HG03025 (cell line): ENCODE results near the gene CLCN5.
"Not testable (repeated sequence)": the region's sequence is repeated elsewhere in the genome, so short reads cannot be mapped to it uniquely, and the experiment has no call there.

Experiments used
- ATAC-seq: cut with Tn5 transposase; IDR thresholded peaks from one replicate; pipeline ENCODE4 v1.9.1; 2021; ENCODE audit warnings: mild to moderate bottlenecking, moderate library complexity; ENCODE audit not compliant: unreplicated experiment, low FRiP score

Gene CLCN5

DNA sequence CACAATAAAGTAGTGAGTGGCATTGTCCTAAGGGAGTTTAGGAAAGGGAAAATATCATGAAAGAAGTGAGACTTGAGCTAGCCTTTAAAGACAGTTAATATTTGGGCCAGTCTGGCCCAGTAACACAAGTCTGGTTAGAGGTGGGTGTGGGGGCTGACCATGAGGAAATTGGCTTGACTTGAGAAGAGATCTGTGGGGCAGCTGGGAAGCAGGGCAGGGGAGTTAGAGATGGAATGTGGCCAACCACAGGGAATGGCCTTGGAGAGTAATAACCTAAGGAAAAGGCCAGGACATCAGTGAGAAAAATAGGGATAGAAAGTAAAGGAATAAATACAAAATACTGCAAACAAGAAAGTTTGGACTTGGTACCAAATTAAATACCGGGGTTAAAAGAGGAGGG is 71.3 kb downstream of the CLCN5 start:
- ATAC-seq, result no peak

DNA sequence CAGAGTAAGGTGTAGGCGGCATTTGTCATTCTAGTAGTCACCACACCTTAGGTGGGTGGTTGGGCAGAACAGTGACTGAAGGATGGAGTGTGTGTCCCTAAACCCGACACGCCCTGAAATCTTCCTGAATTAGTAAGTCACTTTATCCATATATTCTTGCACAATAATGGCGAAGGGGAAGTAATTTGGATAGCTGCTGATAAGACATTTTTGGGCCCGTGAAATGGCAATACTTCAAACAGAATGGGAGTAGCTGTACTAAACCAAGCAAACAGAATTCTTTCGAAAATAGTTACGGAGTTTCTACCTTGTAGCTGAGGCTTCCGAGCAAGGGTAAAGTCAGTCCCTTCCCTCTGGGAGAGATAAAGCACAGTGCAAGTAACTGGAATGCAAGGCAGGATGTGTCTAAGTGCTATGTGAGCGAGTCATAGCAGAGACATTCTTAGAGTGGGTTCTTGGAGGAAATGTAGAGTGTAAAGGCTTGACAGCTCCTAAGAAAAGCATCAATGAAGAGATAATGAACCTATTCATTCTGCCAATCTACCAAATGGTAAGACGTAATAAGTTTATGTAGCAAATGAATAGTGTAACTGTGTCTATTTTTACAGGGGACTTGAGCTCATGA is 72.8 kb downstream of the CLCN5 start:
- ATAC-seq, result no peak

- no peak for ATAC-seq
Measured at GRCh38 chrX:49995795-49996455, 73.5 kb downstream of the CLCN5 start.

DNA sequence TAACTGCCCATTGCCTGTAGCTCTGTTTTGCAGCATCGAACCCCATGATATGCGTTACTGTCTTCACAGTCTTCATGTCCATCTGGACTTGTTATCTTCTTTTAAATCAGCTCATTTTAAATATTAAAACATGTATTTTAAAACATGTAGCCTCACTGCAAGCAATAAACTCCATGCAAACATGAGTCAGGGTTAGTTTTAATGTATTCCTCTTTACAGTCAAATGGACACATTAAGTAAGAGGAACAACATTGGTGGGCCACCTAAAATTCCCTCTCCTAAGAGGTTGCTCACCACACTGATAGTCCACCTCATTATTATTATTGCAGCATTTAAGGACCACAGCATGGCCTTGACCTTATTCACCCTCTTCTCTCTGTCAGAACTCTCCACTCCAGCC is 74.1 kb downstream of the CLCN5 start:
- no peak for ATAC-seq

DNA sequence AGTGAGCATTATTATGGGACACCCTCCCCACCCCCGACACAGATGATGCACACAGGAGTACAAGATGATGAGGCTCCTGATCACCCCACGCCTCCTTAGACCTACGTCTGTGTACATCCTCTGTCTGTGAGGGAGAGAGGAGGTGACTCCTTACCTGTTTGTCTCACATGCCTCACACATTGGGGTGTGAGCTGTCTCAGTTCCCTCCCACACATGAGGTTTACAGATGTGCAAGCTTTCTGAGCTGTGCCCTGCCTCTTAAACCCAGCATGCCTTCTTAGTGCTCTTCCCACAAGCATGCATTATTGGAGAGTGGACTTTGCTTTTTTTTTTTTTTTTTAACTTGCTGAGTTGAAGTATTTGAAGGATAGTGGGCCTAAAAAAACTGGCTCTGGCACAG is 76.7 kb downstream of the CLCN5 start:
- no peak for ATAC-seq

DNA sequence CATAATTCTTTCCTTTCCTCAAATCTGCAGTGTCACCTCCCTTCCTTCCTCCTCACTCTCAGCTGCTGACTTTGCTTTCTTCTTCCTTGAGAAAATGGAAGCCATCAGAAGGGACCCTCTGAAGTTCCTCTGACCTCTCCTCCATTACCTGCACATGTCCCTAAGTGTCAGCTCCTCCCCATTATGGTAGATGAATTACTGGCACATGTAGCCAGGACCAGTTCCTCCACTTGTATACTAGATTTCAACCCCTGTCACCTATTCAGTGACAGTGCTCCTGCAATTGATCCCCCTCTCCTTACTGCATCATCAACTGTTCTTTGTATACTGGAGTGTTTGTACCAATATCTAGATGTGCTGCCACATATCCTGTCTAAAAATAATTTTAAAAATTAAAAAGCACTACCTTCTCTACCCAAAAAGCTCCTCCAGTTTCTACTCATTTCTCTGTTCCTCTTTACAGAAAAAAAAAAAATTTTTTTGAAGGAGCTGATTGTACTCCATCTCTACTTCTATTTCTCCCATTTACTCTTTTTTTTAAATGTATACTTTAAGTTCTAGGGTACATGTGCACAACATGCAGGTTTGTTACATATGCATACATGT is 78.6 kb downstream of the CLCN5 start:
- peak; percentile 50 for ATAC-seq

DNA sequence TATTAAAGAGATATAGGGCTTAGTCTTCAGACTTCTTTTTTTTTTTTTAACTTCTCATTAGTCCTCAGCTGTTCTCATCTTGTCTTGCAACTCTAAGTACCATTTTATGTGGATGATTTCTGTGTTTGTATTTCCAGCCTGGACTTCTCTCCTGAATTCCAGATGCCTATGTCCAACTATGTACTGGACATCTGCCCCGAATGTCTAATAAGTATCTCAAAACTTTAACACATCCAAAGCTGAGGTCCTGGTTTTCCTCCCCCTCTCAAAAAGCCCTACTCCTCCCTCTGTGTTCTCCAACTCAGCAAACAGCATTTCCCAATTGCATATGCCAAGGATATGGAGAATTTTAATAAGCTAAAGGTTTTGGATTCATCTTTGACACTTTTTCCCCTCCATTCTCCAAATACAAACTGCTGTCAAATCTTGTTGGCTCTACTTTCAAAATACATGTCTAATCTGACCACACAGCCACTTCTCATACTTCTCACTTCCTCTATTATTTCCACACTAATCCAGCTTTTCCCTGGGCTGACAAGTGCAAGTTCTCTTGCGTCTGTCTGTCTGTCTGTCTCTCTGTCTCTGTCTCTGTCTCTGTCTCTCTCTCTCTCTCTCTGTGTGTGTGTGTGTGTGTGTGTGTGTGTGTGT is 79.8 kb downstream of the CLCN5 start:
- ATAC-seq, result no peak

DNA sequence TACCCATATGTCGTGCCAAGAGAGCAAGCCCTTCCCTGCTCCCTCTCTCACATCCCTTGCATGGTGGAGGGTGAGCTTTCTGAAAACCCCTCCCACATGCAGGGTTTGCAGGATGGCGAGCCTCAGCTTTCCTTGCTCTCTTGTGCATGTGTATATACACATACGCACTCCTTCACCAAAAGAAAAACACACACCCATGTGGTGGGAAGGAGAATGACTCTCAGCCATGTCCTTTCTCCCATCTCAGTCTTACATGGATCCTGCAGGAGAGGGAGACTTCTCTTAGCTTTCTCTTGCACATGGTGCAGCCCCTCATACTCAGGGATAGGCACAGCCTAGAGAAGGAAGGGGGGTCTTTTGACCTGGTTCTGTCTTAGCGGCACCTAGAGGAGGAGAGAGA is 81.1 kb downstream of the CLCN5 start:
- ATAC-seq, result no peak

DNA sequence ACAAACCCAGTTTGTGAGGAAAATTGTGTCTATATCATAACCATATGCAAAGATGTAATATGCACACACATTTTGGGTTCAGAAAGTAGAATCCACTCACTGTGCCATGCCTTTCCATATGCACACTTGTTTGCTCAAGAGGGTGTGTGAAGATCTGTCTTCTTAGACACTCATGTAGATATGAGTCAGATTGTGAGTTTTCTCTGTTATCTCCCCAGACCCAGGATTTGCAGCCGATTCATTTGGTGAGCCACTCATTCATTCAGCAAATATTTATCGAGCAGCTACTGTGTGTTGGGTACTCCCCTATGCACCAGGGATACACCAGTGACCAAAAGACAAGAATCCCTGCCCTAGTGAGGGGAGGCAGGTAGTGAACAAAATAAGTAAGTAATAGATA is 81.5 kb downstream of the CLCN5 start:
- ATAC-seq, result no peak

DNA sequence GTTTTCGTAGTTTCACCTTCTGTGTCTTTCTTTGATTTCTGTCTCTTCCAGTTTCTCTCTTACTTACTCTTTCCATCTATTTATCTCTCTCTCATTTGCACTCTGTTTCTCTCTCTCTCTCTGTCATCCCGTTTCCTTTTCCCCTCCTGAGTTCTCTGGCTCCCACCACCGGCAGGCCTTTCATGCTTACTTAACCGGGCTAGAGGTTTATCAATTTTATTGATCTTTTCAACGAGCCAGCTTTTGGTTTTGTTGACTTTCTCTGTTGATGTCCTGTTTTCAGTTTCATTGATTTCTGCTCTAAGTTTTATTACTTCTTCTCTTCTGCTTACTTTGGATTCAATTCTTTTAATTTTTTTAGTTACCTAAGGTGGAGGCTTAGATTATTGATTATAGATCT is 103.2 kb downstream of the CLCN5 start:
- ATAC-seq, result not testable (repeated sequence)

DNA sequence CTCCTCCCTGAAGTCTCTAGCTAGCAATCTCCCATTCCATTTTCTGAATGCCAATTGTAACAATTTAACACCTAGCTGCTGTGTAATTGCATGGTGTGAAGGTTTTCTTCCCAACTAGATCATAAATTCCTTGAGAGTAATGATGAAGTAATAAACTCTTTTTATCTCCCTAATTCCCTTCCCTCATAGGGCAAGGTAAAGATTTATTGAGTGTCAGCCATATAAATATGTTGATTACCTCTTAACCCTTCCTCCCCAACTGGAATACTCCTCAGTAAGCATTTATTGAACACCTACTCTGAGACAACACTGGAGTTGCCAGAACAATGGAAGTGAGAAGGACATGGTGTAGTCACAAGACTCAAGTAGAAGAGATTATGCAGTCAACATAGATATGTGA is 112.7 kb downstream of the CLCN5 start:
- ATAC-seq, result no peak

- no peak for ATAC-seq
Measured at GRCh38 chrX:50036426-50036825, 114.0 kb downstream of the CLCN5 start.

DNA sequence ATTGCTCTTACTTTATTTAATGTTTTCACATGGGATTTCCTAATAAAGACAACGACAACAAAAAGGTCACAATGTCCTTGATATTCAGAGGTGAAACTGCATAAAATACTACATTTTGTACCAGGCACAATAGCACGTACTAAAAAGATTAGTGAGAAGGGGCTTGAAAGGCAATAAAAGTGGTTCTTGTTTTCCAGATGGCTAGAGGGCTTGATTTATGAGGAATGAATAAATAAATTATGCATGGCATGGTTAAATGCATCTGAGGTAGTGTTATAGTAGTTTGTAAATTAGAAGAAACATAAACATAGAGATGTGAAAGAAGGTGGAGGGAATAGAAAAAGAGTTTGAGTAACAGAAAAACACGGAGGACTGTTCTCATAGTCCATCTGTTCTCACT is 123.4 kb downstream of the CLCN5 start:
- no peak for ATAC-seq

DNA sequence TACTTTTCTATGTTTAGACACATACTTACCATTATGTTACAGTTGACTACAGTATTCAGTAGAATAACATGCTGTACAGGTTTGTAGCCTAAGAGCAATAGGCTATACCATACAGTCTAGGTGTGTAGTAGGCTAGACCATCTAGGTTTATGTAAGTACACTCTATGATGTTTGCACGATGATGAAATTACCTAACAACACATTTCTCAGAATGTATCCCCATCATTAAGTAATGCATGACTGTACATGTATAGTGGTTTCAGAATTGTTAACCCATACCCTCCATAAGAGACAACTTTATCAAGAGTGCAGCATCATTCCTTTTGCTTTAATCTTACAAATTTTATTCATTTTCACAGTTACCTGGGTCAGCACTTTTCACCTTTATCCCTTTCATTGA is 126.8 kb downstream of the CLCN5 start:
- no peak for ATAC-seq

- ATAC-seq, result no peak
Measured at GRCh38 chrX:50054147-50054546, 131.8 kb downstream of the CLCN5 start.

GRCh38 chrX:50066318-50066937 is 144.0 kb downstream of the CLCN5 start:
- no peak for ATAC-seq

DNA sequence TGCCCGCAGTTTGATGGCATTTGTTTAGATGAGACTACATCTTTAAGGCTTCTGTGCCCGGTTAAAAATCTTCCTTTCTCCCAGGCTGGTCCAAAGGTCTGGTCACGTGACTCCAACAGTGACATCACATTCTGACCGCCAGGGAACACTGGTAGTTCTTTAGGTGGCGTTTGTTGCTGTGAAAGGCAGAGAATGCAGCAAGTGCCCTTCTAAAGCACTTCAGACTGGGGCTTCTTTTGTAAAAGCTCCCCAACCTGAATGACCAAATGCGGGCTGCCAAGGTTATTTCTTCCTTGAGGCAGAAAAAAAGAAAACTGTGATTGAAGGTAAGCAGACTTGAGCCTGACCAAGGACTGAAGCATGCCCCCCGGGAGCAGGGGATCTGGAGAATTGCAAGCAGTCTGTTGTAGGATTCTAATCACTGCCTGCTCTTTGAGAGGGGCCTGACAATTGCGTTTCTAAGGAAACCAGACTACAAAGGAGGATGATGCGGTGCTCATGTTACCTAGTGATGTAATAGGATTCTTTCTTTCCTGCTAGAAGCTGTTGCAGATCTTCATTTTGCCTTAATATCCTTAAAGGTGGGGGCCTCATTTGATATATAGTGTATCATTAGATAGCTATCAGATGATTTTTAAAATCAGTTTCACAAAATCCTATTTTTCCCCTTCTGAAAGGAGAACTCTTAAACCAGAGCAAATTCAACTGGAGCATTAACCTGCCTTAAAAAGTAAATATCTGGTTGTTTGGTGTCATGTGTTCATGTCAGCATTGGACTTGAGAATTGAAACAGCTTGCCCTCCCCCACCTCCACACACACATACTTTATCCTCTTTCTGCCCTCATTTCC is 145.3 kb downstream of the CLCN5 start:
- ATAC-seq, result no peak

- ATAC-seq, result no peak
Measured at GRCh38 chrX:50068285-50068563, 145.8 kb downstream of the CLCN5 start.

GRCh38 chrX:50068893-50069292 is 146.5 kb downstream of the CLCN5 start:
- ATAC-seq, result no peak

- no peak for ATAC-seq
Measured at GRCh38 chrX:50071494-50071893, 149.1 kb downstream of the CLCN5 start.

- ATAC-seq, result no peak
Measured at GRCh38 chrX:50072110-50072509, 149.7 kb downstream of the CLCN5 start.
